Measurements from ENCODE around the gene PRKCE. TPM values are rescaled to one million over a fixed set of nuclear protein-coding genes. Genes with fewer than 3 reads are reported as not detected.

Gene PRKCE
- total RNA-seq, 1 experiment from 2014 or later, result 1.3 TPM

GRCh38 chr2:45734952-45735351, 83.5 kb downstream of the PRKCE start:
- no peak overlapping the region for H3K27ac Mint-ChIP-seq
- H4K20me1 ChIP-seq (ENCODE audit: control insufficient read depth, insufficient read depth, insufficient read length), result no peaks in the 10 kb centered on the region
- no peak overlapping the region for H3K4ac ChIP-seq (ENCODE audit: low read depth, low read length)
- no peaks in the 10 kb centered on the region for H3K79me1 ChIP-seq (ENCODE audit: insufficient read depth, low read depth, low read length, poor library complexity, severe bottlenecking)
- H3K14ac ChIP-seq (ENCODE audit: insufficient read depth, low read length), result no peak overlapping the region
- no peaks in the 10 kb centered on the region for H3K23me2 ChIP-seq (ENCODE audit: insufficient read length, low read depth, low read length, poor library complexity, severe bottlenecking)
- H3K23ac ChIP-seq (ENCODE audit: insufficient read length, low read depth, low read length), result no peak overlapping the region
- no peak overlapping the region for H3K9ac ChIP-seq (ENCODE audit: extremely low read depth, insufficient read length, low read length)
- H3K36me3 Mint-ChIP-seq (ENCODE audit: insufficient read depth in 1 of 3, low read depth in 3 of 3), result no peaks in the 10 kb centered on the region
- no peaks in the 10 kb centered on the region for H3K9me3 ChIP-seq (ENCODE audit: control insufficient read depth, low read depth, low read length)
- no peak for TF ChIP-seq CTCF (conservative IDR thresholded peaks at IDR 0.05)
- no peaks in the 10 kb centered on the region for H3K79me2 ChIP-seq (ENCODE audit: insufficient read depth, low read length)
- H3K18ac ChIP-seq (ENCODE audit: insufficient read length, low read depth, low read length), result no peak overlapping the region
- no peak overlapping the region for H2BK120ac ChIP-seq (ENCODE audit: low read depth, low read length, poor library complexity, severe bottlenecking)
- no peaks in the 10 kb centered on the region for H3K27me3 ChIP-seq (ENCODE audit: insufficient read depth, low read length)
- no peak overlapping the region for H2BK12ac ChIP-seq (ENCODE audit: insufficient read length, low read depth, low read length)
- H3K56ac ChIP-seq (ENCODE audit: insufficient read length, low read depth, low read length), result no peak overlapping the region
- H2BK5ac ChIP-seq (ENCODE audit: insufficient read length, low read length), result no peak overlapping the region
- H2BK20ac ChIP-seq (ENCODE audit: low read depth, low read length, poor library complexity, severe bottlenecking), result no peak overlapping the region
- peaks cover 1% of the 10 kb centered on the region for H3K27me3 Mint-ChIP-seq (ENCODE audit: low read depth)
- no peak overlapping the region for H2AK5ac ChIP-seq (ENCODE audit: insufficient read length, low read length)
- H4K8ac ChIP-seq (replicated peaks; ENCODE audit: insufficient read length, low read depth, low read length), result no peak overlapping the region
- no peaks in the 10 kb centered on the region for H3K9me3 Mint-ChIP-seq
- no peak for DNase-seq
- no peak overlapping the region for H3K27ac ChIP-seq (ENCODE audit: insufficient read length, low read depth, low read length)
- H4K5ac ChIP-seq (ENCODE audit: insufficient read length, low read depth, low read length), result no peak overlapping the region
- no peak overlapping the region for H3K4me2 ChIP-seq (ENCODE audit: insufficient read depth, insufficient read length, low read length)
- H2BK15ac ChIP-seq (ENCODE audit: low read depth, low read length), result no peak overlapping the region
- WGBS (ENCODE audit: extremely low coverage, insufficient read length, low lambda C conversion rate), result no CpG with 5 or more reads among the region's 6 CpGs
- H2AFZ ChIP-seq (ENCODE audit: low read length), result no peak overlapping the region
- no peaks in the 10 kb centered on the region; the same call in 1 of the 2 replicates for H3K4me1 ChIP-seq (ENCODE audit: insufficient read depth, low read length)
- H3K4me1 Mint-ChIP-seq, result peaks cover 29 to 31% of the 10 kb centered on the region in 2 experiments
- no peak overlapping the region for H4K91ac ChIP-seq (ENCODE audit: insufficient read length, low read depth, low read length)
- no peak overlapping the region for H3K4me3 Mint-ChIP-seq
- H3T11ph ChIP-seq (ENCODE audit: low read length), result no peak overlapping the region
